ENCODE measurements around the gene METTL16.

DNA sequence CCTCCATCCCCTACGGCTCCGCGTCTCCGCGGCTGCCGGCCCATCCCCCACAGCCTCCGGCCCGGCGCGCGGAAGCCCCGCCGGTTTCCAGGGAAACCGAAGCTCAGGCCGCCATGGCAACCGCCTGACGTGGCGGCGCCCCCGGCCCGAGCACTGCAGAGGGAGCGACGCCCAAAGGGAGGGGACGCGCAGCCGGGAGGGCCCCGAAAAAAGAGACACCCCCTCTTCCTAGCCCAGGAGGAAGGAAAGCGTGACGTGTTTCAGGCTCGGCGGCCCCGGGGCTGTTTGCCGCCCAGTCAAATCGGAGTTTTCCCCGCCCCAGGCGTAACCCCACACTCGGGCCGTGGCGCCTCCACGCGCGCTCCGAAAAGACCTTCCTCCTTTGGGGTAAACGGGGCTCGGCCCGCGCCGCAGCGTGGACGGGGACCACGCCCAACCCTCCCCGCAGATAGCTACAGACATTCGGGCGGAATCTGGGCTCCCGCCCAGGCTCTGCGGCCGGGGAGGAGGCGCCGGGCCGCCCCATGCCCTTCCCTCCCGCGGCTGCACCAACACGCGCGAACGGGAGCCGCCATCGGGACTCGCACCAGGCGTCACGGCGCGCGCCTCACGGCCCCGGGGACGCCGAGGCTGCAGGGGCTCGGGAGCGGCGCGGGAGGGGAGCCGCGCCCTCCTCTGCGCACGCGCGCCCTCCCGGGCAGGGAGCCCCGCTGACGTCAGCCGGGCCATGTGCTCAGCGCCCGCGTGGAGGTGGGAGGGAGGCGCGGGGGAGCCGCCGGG is 118.3 kb downstream of the METTL16 start:
- TF ChIP-seq, protein P1, sequence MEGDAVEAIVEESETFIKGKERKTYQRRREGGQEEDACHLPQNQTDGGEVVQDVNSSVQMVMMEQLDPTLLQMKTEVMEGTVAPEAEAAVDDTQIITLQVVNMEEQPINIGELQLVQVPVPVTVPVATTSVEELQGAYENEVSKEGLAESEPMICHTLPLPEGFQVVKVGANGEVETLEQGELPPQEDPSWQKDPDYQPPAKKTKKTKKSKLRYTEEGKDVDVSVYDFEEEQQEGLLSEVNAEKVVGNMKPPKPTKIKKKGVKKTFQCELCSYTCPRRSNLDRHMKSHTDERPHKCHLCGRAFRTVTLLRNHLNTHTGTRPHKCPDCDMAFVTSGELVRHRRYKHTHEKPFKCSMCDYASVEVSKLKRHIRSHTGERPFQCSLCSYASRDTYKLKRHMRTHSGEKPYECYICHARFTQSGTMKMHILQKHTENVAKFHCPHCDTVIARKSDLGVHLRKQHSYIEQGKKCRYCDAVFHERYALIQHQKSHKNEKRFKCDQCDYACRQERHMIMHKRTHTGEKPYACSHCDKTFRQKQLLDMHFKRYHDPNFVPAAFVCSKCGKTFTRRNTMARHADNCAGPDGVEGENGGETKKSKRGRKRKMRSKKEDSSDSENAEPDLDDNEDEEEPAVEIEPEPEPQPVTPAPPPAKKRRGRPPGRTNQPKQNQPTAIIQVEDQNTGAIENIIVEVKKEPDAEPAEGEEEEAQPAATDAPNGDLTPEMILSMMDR (IDR thresholded peaks at IDR 0.05 in 2 of 3, conservative IDR thresholded peaks at IDR 0.05 in 1 of 3; ENCODE audit: borderline replicate concordance in 1 of 3, insufficient read depth in 1 of 3, low read depth in 2 of 3, low read length in 2 of 3): no peak
- no peak for TF ChIP-seq RAD21 (IDR thresholded peaks at IDR 0.05; ENCODE audit: low read depth)

Measured in HCT116 (cell line).